ENCODE results near the gene SLC9A4. TPM values are rescaled to one million over a fixed set of nuclear protein-coding genes. Genes with fewer than 3 reads are reported as not detected.

The SLC9A4 gene
- total RNA-seq, 1 donor from 2014 or later = 0.08 TPM

- no peak for ATAC-seq
Observed at GRCh38 chr2:102504833-102505232, 31.8 kb downstream of the SLC9A4 start.

- ATAC-seq = no peak
Observed at GRCh38 chr2:102505290-102505689, 32.3 kb downstream of the SLC9A4 start.

GRCh38 chr2:102506743-102507142 is 33.7 kb downstream of the SLC9A4 start:
- peak; percentile 66 for ATAC-seq

- ATAC-seq = no peak
Observed at GRCh38 chr2:102508863-102509262, 35.8 kb downstream of the SLC9A4 start.

- ATAC-seq = peak; percentile 52
Observed at GRCh38 chr2:102509749-102510148, 36.7 kb downstream of the SLC9A4 start.

- ATAC-seq = no peak
Observed at GRCh38 chr2:102510791-102511575, 38.0 kb downstream of the SLC9A4 start.

- ATAC-seq = no peak
Observed at GRCh38 chr2:102512161-102512560, 39.1 kb downstream of the SLC9A4 start.

- ATAC-seq = no peak
Observed at GRCh38 chr2:102513355-102513939, 40.4 kb downstream of the SLC9A4 start.

- peak; percentile 88 for ATAC-seq
Observed at GRCh38 chr2:102514061-102514785, 41.2 kb downstream of the SLC9A4 start.

- no peak for ATAC-seq
Observed at GRCh38 chr2:102515851-102516250, 42.8 kb downstream of the SLC9A4 start.

GRCh38 chr2:102518170-102518569 is 45.1 kb downstream of the SLC9A4 start:
- no peak for ATAC-seq

- ATAC-seq = peak; percentile 88
Observed at GRCh38 chr2:102520009-102520408, 47.0 kb downstream of the SLC9A4 start.

- no peak for ATAC-seq
Observed at GRCh38 chr2:102520801-102521200, 47.8 kb downstream of the SLC9A4 start.

GRCh38 chr2:102522162-102522561 is 49.1 kb downstream of the SLC9A4 start:
- no peak for ATAC-seq

GRCh38 chr2:102522890-102523289 is 49.9 kb downstream of the SLC9A4 start:
- no peak for ATAC-seq

GRCh38 chr2:102523651-102524050 is 50.6 kb downstream of the SLC9A4 start:
- ATAC-seq = no peak

- no peak for ATAC-seq
Observed at GRCh38 chr2:102527086-102527485, 54.1 kb downstream of the SLC9A4 start.

GRCh38 chr2:102538491-102538890 is 65.5 kb downstream of the SLC9A4 start:
- ATAC-seq = no peak

GRCh38 chr2:102540882-102541281 is 67.9 kb downstream of the SLC9A4 start:
- peak; percentile 99 for ATAC-seq

- no peak for ATAC-seq
Observed at GRCh38 chr2:102544182-102544581, 71.2 kb downstream of the SLC9A4 start.

GRCh38 chr2:102547462-102547861 is 74.4 kb downstream of the SLC9A4 start:
- ATAC-seq = peak; percentile 84

- ATAC-seq = no peak
Observed at GRCh38 chr2:102549027-102549426, 76.0 kb downstream of the SLC9A4 start.

- ATAC-seq = no peak
Observed at GRCh38 chr2:102550151-102550550, 77.1 kb downstream of the SLC9A4 start.
